Measurements from ENCODE around the gene TRAM2.

The TRAM2 gene

DNA sequence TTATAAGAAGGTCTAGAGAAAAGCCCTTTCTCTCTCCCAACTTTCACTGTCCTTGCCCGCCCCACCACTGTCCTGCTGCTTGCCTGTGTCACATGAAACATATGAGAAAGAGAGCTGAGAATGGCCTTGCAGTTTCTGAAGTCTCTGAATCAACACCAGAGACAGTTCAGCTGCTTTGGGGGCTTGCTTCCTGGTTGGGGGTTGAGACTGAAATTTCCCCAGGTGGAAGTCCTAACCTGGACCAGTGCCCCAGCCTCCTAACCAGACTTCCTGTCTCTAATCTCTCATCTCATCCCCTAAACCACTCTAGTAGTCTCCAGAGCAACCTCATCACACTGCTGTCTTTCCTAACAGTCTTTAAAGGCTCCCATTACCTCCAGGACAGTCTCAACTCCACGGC, 10.7 kb downstream of the TRAM2 start:
- no peaks in the 10 kb centered on the region for H3K27me3 Mint-ChIP-seq (ENCODE audit: low read depth)
- H3K36me3 Mint-ChIP-seq (ENCODE audit: low read depth) = no peaks in the 10 kb centered on the region
- no peaks in the 10 kb centered on the region for H3K9me3 Mint-ChIP-seq
- no peak overlapping the region for H3K4me3 Mint-ChIP-seq
- H3K27ac Mint-ChIP-seq = no peak overlapping the region
- peaks cover 10% of the 10 kb centered on the region for H3K4me1 Mint-ChIP-seq (ENCODE audit: low read depth)

- Mint-ChIP-seq H3K9me3 (no peaks in the 10 kb centered on the region), H3K36me3 (ENCODE audit: low read depth) (no peaks in the 10 kb centered on the region), H3K4me1 (ENCODE audit: low read depth) (peaks cover 10% of the 10 kb centered on the region), H3K27me3 (ENCODE audit: low read depth) (no peaks in the 10 kb centered on the region), H3K4me3 (no peak overlapping the region), H3K27ac (no peak overlapping the region)
Measured at GRCh38 chr6:52564856-52565255, 12.0 kb downstream of the TRAM2 start.

DNA sequence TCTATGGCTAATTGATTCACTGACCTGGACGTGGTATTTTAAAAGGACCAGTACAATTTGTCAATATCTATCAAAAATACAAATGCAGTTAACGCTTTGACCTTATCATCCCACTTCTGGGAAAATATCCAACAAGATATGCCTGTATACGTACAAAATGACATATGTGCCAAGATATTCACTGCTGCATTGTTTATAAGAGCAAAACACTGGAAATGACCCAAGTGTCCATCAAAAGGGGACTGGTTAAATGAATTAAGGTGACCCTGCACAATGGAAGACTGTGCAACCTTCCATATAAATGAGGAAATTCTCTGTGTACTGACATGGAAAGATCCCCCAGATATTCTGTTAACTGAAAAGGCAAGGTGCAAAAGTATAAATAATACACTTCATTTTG, 13.9 kb downstream of the TRAM2 start:
- Mint-ChIP-seq H3K27me3 (ENCODE audit: low read depth) (no peaks in the 10 kb centered on the region), H3K4me3 (no peak overlapping the region), H3K9me3 (no peaks in the 10 kb centered on the region), H3K4me1 (ENCODE audit: low read depth) (peaks cover 10% of the 10 kb centered on the region), H3K36me3 (ENCODE audit: low read depth) (no peaks in the 10 kb centered on the region), H3K27ac (no peak overlapping the region)

DNA sequence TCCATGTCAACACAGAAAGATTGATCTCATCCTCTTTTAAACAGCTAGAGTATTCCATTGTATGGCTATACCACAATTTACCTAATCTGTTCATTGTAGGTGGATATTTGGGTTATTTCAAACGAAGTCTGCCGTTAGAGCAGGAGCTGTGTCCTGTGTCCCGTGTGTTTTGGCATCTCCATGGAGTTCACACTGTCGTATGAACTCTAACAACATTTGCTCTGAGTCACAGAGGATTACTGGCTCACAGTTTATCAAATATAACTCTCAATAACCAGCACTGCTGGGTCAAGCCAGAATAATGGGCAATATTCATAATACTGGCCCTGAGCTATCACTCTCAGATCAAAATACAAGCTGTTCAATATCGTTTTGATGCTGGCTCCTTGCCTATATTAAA, 16.4 kb downstream of the TRAM2 start:
- H3K27me3 Mint-ChIP-seq (ENCODE audit: low read depth) = no peaks in the 10 kb centered on the region
- H3K4me3 Mint-ChIP-seq = no peak overlapping the region
- H3K9me3 Mint-ChIP-seq = no peaks in the 10 kb centered on the region
- H3K27ac Mint-ChIP-seq = no peak overlapping the region
- peaks cover 2% of the 10 kb centered on the region for H3K4me1 Mint-ChIP-seq (ENCODE audit: low read depth)
- no peaks in the 10 kb centered on the region for H3K36me3 Mint-ChIP-seq (ENCODE audit: low read depth)

DNA sequence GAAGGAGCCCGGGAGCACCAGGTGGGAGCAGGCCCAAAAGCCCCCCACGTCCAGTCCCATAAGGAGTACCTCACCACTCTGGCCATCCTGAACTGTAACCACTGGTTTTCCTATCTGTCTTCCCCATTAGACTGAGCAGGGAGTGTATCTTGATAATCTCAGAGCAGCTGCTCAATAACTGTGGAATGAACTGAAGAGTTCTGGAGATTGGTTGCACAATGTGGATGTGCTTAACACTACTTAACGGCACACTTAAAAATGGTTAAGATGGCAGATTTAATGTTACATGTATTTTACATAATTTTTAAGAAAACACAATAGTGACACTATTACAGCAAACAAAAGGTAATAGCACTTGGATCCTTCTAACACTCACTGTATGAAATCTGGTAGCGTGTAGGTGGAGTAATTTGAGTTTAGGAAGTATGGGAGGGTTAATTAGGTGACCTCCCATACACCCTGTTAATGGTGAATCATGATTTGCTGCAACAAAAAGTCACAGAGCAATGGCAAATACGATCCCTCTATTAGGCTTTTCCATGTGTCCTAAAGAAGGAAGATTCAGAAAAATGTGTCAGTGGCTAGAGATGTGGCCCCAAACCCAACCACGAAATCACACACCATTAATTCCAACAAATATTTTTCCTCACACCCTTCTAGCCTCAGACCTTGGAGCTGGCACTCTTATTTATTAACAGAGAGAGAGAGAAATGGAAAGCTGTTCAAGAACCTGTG, 18.4 kb downstream of the TRAM2 start:
- Mint-ChIP-seq H3K4me1 (ENCODE audit: low read depth) (no peaks in the 10 kb centered on the region), H3K27me3 (ENCODE audit: low read depth) (peaks cover 1% of the 10 kb centered on the region), H3K27ac (no peak overlapping the region), H3K36me3 (ENCODE audit: low read depth) (no peaks in the 10 kb centered on the region), H3K9me3 (no peaks in the 10 kb centered on the region), H3K4me3 (no peak overlapping the region)

DNA sequence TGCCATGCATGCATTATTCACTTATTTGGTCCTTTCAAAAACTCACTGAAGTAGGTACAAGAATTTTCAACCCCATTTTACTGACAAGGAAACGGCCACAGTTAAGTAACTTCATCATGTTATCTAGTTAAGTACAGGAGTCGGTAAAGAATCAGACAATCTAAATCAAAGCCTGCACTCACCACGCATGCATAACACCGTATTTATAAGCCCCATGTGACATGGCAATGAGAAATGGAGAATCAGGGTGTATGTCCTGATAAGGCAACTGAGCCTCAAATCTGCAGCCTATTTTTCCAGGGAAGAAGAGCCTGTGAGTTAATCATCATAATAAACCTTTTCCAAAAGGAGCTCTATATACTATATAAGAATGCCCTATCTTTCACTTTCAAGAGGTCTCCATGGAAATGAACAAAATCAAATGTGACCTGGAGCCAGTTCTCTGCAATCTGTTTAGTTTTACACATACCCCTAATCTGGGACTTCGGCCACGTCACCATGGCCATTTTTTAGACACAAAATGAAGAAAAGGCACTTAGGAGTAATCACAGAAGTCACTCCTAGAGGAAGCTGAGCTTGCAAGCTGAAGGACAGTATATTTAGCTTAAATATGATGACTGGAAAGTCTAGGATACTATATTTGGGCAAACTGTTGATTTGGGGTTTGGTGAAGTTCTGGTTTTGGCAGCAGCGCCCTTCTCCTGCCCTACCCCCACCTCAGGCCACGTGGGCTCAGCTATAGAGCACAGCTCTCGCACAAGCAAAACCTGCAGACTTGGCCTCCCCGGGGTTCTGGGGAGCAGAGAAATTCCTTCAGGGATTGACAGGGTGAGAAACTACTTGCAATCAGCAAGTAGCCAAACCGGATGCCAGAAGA, 19.2 kb downstream of the TRAM2 start:
- no peak overlapping the region for H3K4me3 Mint-ChIP-seq
- H3K4me1 Mint-ChIP-seq (ENCODE audit: low read depth) = no peaks in the 10 kb centered on the region
- H3K9me3 Mint-ChIP-seq = no peaks in the 10 kb centered on the region
- no peaks in the 10 kb centered on the region for H3K36me3 Mint-ChIP-seq (ENCODE audit: low read depth)
- H3K27me3 Mint-ChIP-seq (ENCODE audit: low read depth) = peaks cover 3% of the 10 kb centered on the region
- no peak overlapping the region for H3K27ac Mint-ChIP-seq

DNA sequence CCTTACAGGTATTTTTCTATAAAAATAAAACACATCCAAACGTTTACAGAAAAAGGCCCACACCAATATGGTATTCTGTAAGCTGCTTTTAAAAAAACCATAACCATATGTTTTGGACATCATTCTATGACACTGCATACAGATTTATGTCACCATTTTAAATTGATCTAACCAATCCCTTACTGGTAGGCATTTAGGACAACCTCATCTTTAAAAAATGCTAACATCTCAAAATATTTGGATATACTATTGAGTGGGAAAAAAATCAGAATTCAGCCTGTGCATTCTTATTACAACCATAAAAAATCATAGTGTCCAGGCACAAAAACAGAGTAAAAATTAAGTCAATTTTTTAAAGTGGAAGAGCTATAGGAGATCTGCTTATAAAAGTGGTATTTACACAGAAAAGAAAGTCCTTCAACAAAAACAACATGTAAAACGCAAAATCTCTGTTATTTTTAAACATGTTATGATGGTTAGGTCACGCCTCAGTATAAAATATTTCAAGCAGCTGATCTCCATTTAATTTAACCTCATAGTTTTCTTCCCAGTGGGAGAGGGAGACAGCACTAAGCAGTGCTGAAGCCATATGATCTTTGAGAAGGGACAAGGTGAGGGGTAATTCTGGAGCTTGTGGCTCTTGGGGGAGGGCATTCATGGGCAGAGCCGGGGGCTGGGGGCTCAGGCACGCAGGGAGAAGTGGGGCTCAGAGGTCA, 21.2 kb downstream of the TRAM2 start:
- Mint-ChIP-seq H3K4me3 (no peak overlapping the region), H3K36me3 (ENCODE audit: low read depth) (no peaks in the 10 kb centered on the region), H3K27ac (no peak overlapping the region), H3K9me3 (no peaks in the 10 kb centered on the region), H3K27me3 (ENCODE audit: low read depth) (peaks cover 3% of the 10 kb centered on the region), H3K4me1 (ENCODE audit: low read depth) (no peaks in the 10 kb centered on the region)

GRCh38 chr6:52554684-52555280, 22.1 kb downstream of the TRAM2 start:
- Mint-ChIP-seq H3K4me1 (ENCODE audit: low read depth) (peaks cover 4% of the 10 kb centered on the region), H3K27ac (no peak overlapping the region), H3K27me3 (ENCODE audit: low read depth) (peaks cover 3% of the 10 kb centered on the region), H3K9me3 (no peaks in the 10 kb centered on the region), H3K4me3 (no peak overlapping the region), H3K36me3 (ENCODE audit: low read depth) (no peaks in the 10 kb centered on the region)

DNA sequence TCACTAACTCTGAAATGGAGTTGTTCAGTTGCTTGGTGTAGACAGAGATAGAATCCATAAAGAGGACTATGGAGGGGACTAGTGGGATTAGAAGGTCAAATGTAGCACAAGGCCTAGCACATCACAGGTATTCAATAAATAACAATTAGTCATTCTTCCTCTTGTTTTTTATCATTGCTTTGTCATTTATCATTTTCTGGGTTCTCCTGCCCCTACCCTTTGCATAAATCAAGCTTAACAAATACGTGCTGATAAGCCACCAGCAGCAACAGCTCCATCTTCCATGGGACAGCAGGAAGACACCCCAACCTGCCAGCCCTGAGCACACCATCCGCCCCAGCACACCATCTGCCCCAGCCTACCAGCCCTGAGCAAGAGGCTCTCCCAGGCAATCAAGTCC, 23.1 kb downstream of the TRAM2 start:
- Mint-ChIP-seq H3K4me3 (no peak overlapping the region), H3K36me3 (ENCODE audit: low read depth) (no peaks in the 10 kb centered on the region)

GRCh38 chr6:52553158-52553557, 23.7 kb downstream of the TRAM2 start:
- Mint-ChIP-seq H3K27ac (no peak overlapping the region), H3K4me1 (ENCODE audit: low read depth) (peaks cover 4% of the 10 kb centered on the region), H3K9me3 (no peaks in the 10 kb centered on the region), H3K27me3 (ENCODE audit: low read depth) (peaks cover 3% of the 10 kb centered on the region), H3K4me3 (no peak overlapping the region), H3K36me3 (ENCODE audit: low read depth) (no peaks in the 10 kb centered on the region)

More for the DNA sequence above, 23.1 kb downstream of the TRAM2 start:
- Mint-ChIP-seq H3K4me1 (ENCODE audit: low read depth) (peaks cover 4% of the 10 kb centered on the region), H3K27me3 (ENCODE audit: low read depth) (peaks cover 3% of the 10 kb centered on the region), H3K27ac (no peak overlapping the region), H3K9me3 (no peaks in the 10 kb centered on the region)

DNA sequence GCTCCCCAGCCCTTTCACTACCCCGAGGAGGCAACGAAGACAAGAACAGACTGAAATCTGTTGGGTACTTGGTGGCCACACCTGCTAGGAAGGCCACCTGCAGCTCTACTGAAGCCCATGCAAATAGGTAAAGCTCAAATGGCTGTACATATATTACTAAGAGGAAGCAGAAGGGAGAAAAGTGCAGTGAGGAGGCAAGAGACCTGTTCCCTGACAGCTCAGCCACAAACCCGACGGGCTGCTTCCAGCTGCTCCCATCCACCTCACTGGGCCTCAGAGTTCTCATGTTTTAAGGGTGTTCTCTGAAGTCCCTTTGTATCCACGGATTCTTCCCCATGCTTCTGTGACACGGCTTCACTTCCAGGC, 24.6 kb downstream of the TRAM2 start:
- H3K27ac Mint-ChIP-seq = no peak overlapping the region
- H3K4me3 Mint-ChIP-seq = no peak overlapping the region

DNA sequence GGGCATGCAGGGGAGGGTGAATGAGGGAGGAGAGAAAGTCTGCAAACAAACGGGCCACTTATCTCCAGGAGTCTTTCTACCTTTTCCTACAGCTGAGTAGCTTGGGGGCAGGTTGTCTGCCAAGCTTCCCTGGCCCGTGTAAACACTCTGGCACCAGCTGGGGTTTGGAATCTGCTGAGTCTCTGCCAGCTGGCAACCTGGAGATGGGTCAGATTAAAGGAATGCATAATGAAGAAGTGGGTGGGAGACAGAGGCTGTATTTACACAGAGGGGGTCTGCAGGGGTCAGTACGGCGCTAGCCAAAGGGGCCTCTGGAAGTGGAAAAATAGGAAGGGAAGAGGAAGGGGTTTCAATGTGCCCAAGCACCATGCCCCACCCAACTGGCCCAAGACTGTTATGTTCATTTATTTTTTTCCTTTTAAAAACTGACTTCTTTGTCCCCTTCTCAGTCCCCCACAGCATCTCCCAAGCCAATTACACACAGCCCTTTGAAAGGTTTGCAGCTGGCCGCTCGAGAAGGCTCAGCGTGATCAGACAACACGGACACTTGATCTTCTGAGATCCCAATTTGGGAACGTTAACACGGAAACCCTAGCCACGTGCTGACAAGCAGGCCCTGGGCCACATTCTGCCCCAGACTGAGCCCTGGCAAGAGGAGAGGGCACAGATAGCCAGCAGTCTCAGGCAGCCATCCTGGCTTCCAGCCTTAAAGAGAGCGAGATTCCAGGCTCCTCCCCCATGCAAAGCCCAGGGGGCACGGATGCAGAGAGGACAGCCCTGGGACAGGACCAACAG, 25.2 kb downstream of the TRAM2 start:
- Mint-ChIP-seq H3K4me3 (no peak overlapping the region), H3K9me3 (no peaks in the 10 kb centered on the region), H3K36me3 (ENCODE audit: low read depth) (no peaks in the 10 kb centered on the region), H3K27ac (no peak overlapping the region), H3K4me1 (ENCODE audit: low read depth) (peaks cover 4% of the 10 kb centered on the region), H3K27me3 (ENCODE audit: low read depth) (peaks cover 3% of the 10 kb centered on the region)

More for the DNA sequence above, 24.6 kb downstream of the TRAM2 start:
- Mint-ChIP-seq H3K4me1 (ENCODE audit: low read depth) (peaks cover 4% of the 10 kb centered on the region), H3K36me3 (ENCODE audit: low read depth) (no peaks in the 10 kb centered on the region), H3K9me3 (no peaks in the 10 kb centered on the region), H3K27me3 (ENCODE audit: low read depth) (peaks cover 3% of the 10 kb centered on the region)

- Mint-ChIP-seq H3K9me3 (no peaks in the 10 kb centered on the region), H3K27ac (no peak overlapping the region), H3K4me1 (ENCODE audit: low read depth) (peaks cover 10% of the 10 kb centered on the region), H3K36me3 (ENCODE audit: low read depth) (no peaks in the 10 kb centered on the region), H3K27me3 (ENCODE audit: low read depth) (peaks cover 3% of the 10 kb centered on the region), H3K4me3 (no peak overlapping the region)
Measured at GRCh38 chr6:52550870-52551269, 26.0 kb downstream of the TRAM2 start.
